ENCODE data around the gene PEX10.

Gene PEX10

DNA sequence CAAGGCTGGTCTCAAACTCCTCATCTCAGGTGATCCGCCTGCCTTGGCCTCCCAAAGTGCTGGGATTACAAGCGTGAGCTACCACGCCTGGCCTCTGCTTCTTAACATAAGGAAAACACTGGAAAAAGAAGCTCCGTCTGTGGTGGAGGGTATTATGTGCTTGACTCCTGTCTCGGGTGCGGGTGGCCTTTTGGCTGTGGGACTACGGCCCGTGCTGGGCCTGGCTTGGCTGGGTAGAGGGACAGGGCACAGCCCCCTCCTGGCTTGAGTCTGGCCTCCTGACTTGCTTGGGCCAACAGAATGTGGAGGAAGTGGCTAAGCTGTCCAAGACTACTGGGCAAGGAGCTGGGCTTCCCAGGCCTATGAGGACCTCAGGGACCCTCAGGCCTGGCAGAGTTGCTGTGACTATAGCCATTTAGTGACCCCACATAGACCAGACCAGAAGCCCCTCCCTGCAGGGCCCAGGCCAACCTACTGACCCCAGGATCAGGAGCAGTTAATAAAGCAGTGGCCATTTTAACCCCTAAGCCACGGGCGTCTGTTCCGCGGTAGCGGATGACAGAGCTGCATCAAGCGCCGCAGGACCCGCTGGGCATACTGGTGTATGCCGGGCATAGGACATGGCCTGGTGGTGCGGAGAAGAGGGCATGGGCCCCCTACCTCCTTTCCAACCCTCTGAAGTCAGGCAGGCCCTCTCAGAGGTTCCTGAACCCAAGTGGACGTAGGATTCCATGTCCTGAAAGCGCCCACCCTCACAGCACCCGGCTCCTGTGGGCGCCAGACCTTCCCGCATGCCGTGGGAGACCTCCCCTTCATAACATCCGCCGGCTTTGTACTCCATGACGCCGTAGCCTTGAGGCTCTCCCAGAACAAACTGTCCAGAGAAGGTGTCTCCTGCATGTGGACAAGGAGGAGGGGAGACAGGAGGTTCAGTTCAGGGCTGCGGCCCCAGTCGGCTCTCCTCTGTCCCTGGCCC lies 25.4 kb downstream of the PEX10 start:
- no peak overlapping the region for H3K27ac ChIP-seq (ENCODE audit: low read depth, low read length)
- no peak overlapping the region for H3K9ac ChIP-seq (ENCODE audit: low read length)
- H3K4me3 ChIP-seq (ENCODE audit: low read length) = no peak overlapping the region

DNA sequence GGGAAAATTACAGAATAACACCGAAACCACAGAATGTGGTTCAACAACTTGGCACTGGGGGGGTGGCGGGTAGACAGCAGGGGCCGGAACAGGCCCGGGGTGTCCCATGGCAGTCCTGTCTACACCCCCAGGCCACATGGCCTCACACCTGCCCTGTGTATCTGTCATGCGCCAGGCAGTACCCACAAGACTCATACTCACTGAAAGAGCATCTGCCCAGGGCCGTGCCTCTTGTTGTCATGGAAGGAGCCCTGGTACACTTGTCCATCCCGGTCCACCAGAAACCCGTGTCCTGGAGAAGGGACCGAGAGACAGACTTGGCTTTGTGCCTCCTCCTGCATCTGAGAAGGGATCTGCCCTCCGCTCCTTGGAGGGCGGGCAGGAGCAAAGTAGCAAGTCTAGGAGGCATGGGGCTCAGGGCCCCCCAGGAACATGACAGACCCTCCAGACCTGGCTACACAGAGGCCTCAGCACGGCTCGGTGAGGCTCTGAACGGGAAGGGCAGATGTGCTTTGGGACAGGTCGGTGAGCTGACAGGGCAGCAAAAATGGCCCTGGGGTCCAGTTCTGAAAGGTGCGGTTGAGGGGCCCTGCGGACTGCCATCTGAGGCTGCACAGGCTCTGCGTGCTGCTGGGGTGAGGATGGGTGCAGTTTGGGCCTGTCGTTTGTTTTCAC lies 26.6 kb downstream of the PEX10 start:
- Histone ChIP-seq H3K9ac (ENCODE audit: low read length) (no peak overlapping the region), H3K4me1 (ENCODE audit: control insufficient read depth, insufficient read depth, low read length) (peaks cover 2% of the 10 kb centered on the region), H3K4me3 (ENCODE audit: low read length) (no peak overlapping the region), H3K27me3 (ENCODE audit: control insufficient read depth, insufficient read depth, low read length) (no peaks in the 10 kb centered on the region), H3K36me3 (ENCODE audit: control insufficient read depth, insufficient read depth, low read length) (no peaks in the 10 kb centered on the region), H3K27ac (ENCODE audit: low read depth, low read length) (no peak overlapping the region)

More for the DNA sequence above, 25.4 kb downstream of the PEX10 start:
- Histone ChIP-seq H3K4me1 (ENCODE audit: control insufficient read depth, insufficient read depth, low read length) (peaks cover 2% of the 10 kb centered on the region), H3K36me3 (ENCODE audit: control insufficient read depth, insufficient read depth, low read length) (no peaks in the 10 kb centered on the region), H3K27me3 (ENCODE audit: control insufficient read depth, insufficient read depth, low read length) (no peaks in the 10 kb centered on the region)

DNA sequence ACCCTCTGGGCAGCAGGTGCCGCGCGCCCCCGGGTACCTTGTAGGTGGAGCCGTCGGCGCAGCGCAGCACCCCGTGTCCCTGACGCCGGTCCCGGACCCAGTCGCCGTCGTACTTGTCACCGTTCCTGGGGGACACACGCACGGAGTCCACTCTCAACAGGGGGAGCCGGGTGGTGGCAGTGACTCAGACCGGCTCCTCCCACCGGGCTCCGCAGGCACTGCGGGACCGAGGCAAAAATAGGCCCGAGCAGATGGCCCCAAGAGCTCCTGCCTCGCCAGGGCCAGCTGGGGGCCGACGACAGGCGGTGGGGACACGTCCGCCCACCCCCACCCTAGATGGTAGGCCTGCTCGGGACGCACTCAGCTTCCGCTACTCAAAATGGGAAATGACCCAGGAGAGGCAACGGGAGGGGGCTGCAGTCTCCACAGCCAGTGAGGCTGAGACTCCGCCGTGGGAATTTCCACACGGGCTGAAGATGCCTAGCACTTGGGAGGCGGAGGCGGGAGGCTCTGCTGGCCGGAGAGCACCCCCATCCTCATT lies 27.4 kb downstream of the PEX10 start:
- H3K27ac ChIP-seq (ENCODE audit: low read depth, low read length) = no peak overlapping the region
- no peaks in the 10 kb centered on the region for H3K27me3 ChIP-seq (ENCODE audit: control insufficient read depth, insufficient read depth, low read length)
- H3K4me3 ChIP-seq (ENCODE audit: low read length) = no peak overlapping the region
- no peaks in the 10 kb centered on the region for H3K36me3 ChIP-seq (ENCODE audit: control insufficient read depth, insufficient read depth, low read length)
- H3K4me1 ChIP-seq (ENCODE audit: control insufficient read depth, insufficient read depth, low read length) = peaks cover 2% of the 10 kb centered on the region
- no peak overlapping the region for H3K9ac ChIP-seq (ENCODE audit: low read length)

DNA sequence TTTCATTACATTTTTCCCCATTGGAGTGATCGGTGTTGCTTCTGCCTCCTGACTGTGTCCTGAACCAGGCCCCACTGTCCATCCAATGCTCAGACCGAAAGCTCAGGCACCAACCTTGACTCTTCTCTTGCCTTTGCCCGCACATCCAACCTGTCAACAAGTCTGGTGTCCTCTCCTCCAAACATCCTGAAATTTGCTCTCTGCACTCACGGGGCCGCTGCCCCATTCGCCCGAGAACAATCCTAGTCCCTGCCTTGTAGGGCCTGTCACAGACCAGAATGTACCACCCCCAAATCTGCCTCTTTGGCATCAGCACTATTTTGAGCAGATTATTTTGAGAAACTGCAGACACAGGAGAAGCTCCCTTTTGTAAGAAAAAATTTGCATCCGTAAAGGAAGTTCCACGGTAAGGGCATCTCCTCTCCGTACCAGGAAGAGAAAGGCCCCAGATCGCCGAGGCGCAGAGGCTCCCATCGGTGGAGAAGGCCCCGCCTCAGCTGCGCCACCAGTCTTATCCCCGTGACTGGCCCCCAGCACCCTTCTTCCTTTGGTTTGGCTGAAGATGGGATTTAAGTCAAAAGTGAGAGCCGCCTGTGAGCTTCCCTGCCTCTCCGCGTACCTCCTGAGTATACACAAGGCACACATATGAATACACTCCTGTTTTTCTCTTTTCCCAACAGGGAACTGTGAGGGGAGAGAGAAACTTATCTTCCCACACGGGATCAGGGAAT lies 28.1 kb downstream of the PEX10 start:
- Histone ChIP-seq H3K27me3 (ENCODE audit: control insufficient read depth, insufficient read depth, low read length) (no peaks in the 10 kb centered on the region), H3K4me1 (ENCODE audit: control insufficient read depth, insufficient read depth, low read length) (peaks cover 2% of the 10 kb centered on the region), H3K27ac (ENCODE audit: low read depth, low read length) (no peak overlapping the region), H3K9ac (ENCODE audit: low read length) (no peak overlapping the region), H3K4me3 (ENCODE audit: low read length) (no peak overlapping the region), H3K36me3 (ENCODE audit: control insufficient read depth, insufficient read depth, low read length) (no peaks in the 10 kb centered on the region)

DNA sequence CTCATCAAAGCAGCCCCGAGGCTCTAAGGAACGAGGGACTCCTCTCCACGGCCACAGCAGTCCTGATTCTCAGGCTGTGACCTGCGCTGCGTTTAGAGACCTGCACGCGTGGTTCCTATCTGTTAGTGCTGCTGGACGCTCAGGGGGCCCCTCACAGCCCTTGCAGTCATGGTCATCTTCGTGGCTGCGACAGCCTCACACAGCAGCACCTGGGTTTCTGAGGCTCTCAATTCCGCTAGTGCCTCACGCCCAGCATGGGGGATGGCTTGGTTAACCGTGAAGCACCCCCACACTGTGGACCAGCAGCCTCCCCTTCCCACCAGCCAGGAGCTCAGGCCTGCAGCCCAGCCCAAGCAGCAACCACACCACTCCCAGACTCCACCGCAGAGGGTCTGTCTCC lies 28.8 kb downstream of the PEX10 start:
- H3K9ac ChIP-seq (ENCODE audit: low read length) = no peak overlapping the region
- H3K36me3 ChIP-seq (ENCODE audit: control insufficient read depth, insufficient read depth, low read length) = no peaks in the 10 kb centered on the region
- H3K4me1 ChIP-seq (ENCODE audit: control insufficient read depth, insufficient read depth, low read length) = peaks cover 2% of the 10 kb centered on the region
- no peak overlapping the region for H3K4me3 ChIP-seq (ENCODE audit: low read length)
- no peaks in the 10 kb centered on the region for H3K27me3 ChIP-seq (ENCODE audit: control insufficient read depth, insufficient read depth, low read length)
- H3K27ac ChIP-seq (ENCODE audit: low read depth, low read length) = no peak overlapping the region

DNA sequence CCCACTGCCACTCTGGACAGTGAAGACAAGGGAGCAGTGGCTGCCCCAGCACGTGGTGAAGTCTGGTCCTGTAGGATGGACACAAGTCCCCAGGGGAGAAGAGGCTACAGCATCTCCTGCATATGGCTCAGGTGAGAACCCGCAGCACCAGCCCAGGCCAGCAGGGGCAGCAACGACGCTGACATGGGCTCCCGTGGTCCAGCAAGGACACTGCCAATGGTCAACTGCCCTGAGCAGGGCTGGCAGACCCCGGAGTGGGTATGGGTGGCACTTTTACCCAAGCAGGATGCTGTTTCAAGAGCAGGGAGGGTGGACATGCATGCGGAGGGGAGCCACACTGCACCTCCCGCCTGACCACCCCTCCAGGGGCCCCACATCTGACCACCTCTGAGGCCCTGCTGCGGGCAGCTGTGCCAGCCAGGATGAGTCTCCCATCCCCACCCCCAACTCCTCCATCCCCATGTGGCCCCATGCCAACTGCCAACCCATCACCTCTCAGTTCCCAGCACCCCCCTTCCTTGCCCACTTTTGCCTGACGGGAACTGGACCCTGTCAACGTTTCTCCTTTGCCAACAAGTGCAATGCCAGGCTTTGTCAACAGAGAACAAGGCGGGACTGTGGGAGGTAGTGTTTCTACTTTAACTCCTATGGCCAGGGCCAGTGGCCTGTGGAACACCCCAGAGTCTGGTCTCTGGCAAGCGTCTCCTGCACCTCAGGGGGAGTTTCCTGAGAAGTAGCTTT lies 29.6 kb downstream of the PEX10 start:
- Histone ChIP-seq H3K9ac (ENCODE audit: low read length) (no peak overlapping the region), H3K27ac (ENCODE audit: low read depth, low read length) (no peak overlapping the region), H3K4me1 (ENCODE audit: control insufficient read depth, insufficient read depth, low read length) (peaks cover 2% of the 10 kb centered on the region), H3K36me3 (ENCODE audit: control insufficient read depth, insufficient read depth, low read length) (no peaks in the 10 kb centered on the region), H3K27me3 (ENCODE audit: control insufficient read depth, insufficient read depth, low read length) (no peaks in the 10 kb centered on the region), H3K4me3 (ENCODE audit: low read length) (no peak overlapping the region)

DNA sequence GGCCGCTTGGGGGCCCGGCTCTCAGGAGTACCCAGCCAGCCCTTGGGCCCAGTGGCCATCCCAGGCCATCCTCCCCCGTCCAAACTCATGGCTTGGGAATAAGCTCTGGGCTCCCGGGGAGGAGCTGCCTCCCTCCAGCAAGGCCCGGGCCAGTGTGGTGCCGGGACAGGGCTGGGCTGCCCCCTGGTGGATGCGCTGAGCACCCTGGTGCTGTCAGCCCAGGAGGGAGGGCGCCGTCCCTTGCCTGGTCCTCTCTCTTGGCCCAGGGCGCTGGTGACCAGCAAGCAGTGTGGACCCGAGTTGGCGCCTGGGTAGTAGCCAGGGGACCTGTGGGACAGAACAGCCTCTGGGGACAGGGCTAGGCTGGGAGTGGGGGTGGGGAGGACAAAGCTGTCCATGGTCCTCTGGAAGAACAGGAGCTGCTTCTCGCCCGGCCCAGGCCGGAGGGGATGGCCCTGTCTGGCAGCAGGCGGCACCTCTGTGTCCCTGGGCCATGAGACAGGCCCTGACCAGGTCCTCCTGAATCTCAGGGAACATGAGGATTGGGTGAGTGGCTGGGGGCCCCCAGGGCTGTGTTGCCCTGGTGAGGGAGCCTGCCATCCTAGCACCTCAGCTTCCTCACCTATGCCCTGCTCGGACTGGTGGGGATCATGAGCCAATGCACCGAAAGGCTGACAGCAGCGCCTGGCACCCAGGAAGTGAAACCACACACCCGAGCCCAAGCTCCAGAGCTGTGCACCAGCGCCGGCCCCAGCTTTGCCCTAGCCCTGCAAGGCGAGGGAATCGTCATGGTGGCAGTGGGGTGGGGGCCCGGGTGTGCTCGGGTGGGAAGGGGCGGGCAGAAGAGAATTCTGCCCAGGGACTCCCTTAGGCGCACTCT lies 30.4 kb downstream of the PEX10 start:
- H3K27me3 ChIP-seq (ENCODE audit: control insufficient read depth, insufficient read depth, low read length) = no peaks in the 10 kb centered on the region
- peaks cover 2% of the 10 kb centered on the region for H3K4me1 ChIP-seq (ENCODE audit: control insufficient read depth, insufficient read depth, low read length)
- H3K36me3 ChIP-seq (ENCODE audit: control insufficient read depth, insufficient read depth, low read length) = no peaks in the 10 kb centered on the region
- H3K27ac ChIP-seq (ENCODE audit: low read depth, low read length) = no peak overlapping the region
- H3K9ac ChIP-seq (ENCODE audit: low read length) = no peak overlapping the region
- H3K4me3 ChIP-seq (ENCODE audit: low read length) = no peak overlapping the region

DNA sequence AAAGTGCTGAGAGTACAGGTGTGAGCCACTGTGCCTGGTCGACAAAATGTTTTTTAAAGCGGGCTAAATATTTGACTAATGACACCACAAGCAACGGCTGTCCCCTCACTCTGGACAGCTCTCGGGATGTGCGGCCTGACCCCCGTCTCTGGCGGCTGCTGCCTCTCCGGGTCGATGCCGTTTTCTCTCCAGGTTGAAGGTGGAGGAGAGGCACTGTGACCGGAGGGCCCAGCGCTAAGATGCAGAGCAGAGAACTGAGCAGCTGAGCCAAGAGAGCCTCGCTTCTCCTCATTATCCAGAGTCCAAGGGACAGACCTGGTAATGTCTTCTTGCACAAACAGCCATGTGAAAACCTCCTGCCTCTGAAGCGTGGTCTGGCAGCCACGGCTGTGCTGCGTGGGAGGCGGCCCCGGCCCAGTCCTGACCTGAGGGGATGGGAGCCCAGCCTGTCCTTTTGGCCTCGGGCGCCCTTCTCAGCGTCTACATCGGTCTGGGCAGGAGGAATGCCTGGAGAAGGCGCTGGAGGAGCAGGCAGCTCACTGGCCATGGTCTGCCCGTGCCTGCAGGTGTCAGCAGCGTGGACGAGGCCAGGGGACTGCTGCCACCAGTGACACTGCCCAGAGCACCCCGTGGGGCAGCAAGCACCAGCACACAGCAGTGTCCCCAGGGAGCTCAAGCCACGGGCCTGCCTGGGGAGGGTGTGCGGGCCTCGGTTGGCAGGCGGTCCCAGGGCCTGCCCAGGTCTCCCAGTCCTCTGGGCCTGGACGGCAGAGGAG lies 31.4 kb downstream of the PEX10 start:
- Histone ChIP-seq H3K36me3 (ENCODE audit: control insufficient read depth, insufficient read depth, low read length) (no peaks in the 10 kb centered on the region), H3K27ac (ENCODE audit: low read depth, low read length) (no peak overlapping the region), H3K4me3 (ENCODE audit: low read length) (no peak overlapping the region), H3K27me3 (ENCODE audit: control insufficient read depth, insufficient read depth, low read length) (no peaks in the 10 kb centered on the region), H3K4me1 (ENCODE audit: control insufficient read depth, insufficient read depth, low read length) (peaks cover 2% of the 10 kb centered on the region), H3K9ac (ENCODE audit: low read length) (no peak overlapping the region)

DNA sequence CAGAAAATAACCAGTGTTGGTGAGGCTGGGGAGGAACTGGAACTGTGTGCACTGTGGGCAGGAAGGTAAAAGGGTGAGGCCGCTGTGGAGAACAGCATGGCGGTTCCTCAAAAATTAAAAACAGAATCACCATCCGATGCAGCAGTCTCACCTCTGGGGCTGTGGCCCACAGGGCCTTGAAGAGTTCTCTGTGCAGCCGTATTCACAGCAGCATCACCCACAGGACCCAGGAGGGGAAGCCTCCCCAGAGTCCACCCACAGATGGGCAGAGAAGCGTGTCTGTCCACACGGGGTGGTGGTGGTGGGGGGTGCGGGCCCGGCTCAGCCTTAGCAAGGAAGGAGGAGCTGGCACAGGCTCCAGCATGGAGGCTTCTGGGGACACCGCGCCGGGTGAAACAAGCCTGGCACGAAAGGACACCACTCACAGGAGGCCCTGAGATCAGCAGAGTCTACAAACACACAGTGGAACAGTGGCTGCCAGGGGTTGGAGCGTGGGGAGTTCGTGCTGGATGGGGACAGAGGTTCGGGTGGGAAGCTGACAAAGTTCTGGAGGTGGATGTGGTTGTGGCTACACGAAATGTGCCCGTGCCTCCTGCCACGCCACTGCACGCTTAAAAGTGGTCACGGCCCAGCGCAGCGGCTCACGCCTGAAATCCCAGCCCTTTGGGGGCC lies 32.5 kb downstream of the PEX10 start:
- Histone ChIP-seq H3K27me3 (ENCODE audit: control insufficient read depth, insufficient read depth, low read length) (no peaks in the 10 kb centered on the region), H3K27ac (ENCODE audit: low read depth, low read length) (no peak overlapping the region), H3K4me1 (ENCODE audit: control insufficient read depth, insufficient read depth, low read length) (peaks cover 2% of the 10 kb centered on the region), H3K4me3 (ENCODE audit: low read length) (no peak overlapping the region), H3K9ac (ENCODE audit: low read length) (no peak overlapping the region), H3K36me3 (ENCODE audit: control insufficient read depth, insufficient read depth, low read length) (no peaks in the 10 kb centered on the region)

DNA sequence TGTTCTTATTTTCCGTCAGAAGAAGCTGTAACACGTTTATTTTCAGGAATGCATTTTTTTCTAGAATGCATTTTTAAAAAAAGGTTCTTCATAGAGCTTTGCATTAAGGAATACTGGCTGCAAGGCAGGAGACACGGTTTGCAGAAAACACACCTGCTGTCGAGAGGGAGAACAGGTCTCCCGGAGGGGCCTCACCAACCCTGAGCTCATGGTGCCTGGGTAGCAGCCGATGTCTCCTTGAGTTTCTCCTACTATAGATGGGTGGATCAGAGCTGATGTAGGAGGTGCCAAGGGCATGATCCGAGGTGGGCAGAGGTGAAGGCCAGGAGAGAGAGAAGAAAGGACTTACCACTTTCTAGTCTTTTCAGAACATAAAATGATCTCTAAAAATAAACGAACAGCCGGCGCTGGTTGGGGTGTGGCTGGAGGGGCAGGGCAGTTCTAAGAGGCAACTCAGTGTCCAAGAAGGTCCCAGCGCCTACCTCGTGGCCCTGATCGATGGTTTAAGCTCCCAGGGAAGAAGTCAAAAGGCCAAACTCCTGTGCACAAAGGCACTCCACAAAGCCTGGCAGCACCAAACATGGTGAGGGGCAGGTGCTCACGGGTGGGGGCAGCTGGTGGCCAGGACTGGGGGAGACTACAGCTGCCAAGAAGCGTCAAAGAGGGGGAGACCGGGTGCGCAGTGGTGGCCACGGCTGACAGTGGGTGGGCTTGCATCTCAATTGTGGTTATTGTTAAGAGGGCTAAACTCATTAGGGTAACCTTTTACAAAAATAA lies 33.2 kb downstream of the PEX10 start:
- Histone ChIP-seq H3K9ac (ENCODE audit: low read length) (no peak overlapping the region), H3K27me3 (ENCODE audit: control insufficient read depth, insufficient read depth, low read length) (no peaks in the 10 kb centered on the region), H3K27ac (ENCODE audit: low read depth, low read length) (no peak overlapping the region), H3K4me3 (ENCODE audit: low read length) (no peak overlapping the region), H3K36me3 (ENCODE audit: control insufficient read depth, insufficient read depth, low read length) (no peaks in the 10 kb centered on the region), H3K4me1 (ENCODE audit: control insufficient read depth, insufficient read depth, low read length) (peaks cover 2% of the 10 kb centered on the region)
